NK-92 treated with Interleukin-12 subunit alpha and Interleukin-12 subunit beta, amount 100 ng/mL, for 24 hours (cell line): ENCODE data around the gene OSBPL5.

Experiments used
- DNase-seq: peaks from one replicate; lab custom pipeline; 2025; lab: John Stamatoyannopoulos, UW

OSBPL5 gene

DNA sequence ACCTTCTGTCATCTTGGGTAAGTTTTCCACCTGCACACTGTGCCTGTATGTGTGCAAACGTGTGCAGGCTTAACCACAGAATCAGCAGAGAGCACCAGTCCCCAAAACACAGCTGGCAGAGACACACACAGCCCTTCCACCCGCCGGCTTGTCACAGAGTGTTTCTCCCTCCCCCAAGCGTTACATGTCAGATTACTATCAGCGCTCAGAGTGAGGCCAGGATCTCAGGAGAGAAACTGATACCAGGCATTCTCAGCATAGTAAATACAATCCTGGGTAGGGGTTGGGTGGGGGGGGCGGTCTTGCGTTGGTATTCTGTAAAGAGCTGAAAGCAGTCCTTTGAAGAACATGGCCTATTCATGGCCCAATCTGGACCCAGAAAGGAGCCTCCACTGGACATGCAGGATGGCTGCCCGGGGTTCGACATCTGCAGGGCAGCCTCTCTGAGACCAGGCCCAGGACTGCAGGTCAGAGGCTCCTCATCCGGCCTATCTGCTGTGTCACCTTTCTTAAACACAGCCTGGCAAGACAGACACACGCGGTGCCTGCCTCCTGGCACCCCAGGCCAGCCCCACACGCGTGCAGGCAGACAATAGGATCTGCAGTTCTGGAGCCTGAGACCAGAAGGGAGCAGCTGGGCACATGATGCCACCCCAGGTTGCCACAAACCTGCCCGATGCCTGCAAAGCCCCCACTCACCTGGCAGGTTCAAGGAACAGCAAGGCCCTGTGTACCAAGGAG is 1.7 kb downstream of the OSBPL5 start:
- no peak for DNase-seq

DNA sequence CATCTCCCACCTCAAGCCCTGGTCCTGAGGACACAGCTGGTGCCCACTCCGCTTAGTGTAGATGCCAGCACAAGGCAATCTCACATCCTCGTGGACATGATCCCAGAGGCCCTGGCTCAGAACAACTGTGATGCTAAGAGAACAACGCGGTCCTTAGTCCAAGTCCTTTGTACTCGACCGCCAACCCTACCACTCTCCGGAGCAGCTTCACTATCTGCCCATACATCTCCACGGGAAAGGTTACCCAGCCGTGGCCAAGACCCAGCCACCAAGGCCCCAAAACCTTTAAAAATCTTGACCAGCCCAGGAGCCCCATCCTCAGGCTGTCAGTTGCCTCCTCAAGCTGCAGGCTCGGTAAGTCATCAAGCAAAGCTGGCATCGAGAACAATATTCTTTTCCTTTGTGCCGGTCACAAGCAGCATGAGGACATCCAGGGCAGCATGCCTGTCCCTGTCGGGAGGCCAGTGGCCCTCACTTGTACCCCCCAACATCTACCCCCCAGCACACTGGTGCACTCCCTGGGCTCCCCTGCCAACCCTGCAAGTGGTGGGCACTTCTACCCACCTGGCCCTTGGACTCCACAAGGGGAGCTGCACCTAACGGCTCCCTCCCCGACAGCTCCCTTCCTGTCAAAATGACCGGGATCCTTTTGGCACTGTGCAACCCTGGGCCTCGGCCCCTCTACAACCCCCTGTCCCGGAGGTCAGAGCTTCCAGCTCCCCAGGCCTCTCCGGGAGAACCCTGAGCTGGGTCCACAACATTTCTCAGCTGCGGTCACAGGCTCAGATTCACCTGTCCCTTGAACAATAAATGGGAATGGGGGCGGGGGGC is 2.5 kb downstream of the OSBPL5 start:
- DNase-seq: no peak

DNA sequence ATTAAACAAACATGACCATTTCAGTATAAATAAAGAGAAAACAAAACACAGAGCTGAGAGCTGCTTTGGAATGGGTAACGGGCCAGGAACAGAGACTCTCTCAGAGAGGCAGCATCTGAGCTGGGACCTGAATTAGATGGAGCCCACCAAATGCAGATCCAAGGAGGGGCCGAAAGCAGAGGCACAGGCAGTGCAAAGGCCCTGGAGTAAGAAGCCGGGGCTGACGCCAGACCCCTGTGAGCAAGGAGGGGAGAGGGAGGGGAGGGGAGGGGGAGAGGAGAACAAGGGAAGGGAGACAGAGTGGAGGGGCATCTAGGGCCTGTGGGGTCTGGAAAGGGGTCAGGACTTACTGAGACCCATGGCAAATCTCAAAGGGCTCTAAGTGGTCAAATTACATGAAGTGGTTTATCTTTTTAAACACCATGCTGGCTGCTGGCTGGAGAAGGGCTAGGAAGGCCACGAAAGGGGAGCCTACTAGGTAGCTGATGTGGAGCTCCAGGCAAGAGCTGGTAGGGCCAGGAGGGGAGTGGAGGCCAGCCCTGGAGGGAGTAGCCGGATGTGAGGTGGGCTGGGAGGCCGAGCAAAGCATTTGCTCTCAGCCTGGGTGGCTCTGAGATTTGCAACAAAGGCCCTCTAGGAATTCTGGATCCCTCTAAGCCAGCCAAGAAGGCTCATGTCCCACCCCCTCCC is 3.2 kb downstream of the OSBPL5 start:
- DNase-seq: no peak

DNA sequence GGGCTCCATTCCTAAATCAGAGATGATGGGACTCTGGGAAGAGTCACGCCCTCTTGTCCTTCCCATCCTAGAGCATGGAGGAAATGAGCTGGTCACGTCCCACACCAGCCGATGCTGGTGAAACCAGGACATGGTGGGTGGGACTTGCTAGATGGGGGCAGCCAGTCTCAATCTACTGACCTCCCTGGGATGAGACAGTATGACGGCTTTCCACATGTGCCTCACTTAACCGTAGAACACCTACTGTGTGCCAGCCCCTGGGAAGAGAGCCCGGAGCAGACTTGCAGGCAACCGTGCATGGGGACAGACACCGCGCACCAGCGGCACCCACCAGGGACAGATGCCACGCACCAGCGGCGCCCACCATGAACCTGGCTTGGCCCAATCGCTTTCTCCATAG is 3.8 kb downstream of the OSBPL5 start:
- DNase-seq: no peak

DNA sequence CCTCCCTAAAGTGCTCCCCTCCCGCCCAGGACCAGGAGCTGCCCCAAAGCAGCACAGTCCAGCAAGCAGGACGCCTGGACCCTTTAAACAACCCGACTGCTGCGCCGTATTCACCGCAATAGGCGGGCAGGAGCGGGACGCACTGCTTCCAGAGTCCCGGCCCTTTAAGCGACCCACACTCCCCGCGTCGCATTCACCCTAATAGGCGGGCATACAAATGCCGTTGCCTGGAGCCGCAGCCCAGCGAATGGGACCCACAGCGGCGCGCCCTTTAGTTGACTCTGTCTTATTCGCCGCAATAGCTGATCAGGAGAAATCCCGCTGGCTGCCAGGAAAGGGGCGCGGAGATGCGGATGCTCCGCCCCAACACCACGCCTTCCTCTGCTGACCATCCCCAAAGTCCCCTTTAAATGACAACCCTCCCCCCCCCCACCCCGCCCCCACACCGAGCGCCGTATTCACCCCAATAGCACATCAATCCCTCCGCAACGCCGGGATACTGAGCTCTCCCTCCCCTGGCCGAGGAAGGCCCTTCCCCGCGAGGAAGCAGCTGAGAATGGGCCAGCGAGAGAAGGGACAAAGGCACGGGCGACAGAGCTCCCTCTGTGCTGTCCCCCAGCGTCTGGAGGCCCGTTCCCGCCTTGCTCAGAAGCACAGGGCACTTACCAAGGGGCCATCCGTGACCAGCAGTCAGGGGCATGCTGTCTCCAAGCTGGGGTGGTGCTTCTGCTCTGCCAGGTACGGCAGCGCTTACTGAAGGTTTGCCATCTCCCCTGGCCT is 4.7 kb downstream of the OSBPL5 start:
- DNase-seq: no peak

DNA sequence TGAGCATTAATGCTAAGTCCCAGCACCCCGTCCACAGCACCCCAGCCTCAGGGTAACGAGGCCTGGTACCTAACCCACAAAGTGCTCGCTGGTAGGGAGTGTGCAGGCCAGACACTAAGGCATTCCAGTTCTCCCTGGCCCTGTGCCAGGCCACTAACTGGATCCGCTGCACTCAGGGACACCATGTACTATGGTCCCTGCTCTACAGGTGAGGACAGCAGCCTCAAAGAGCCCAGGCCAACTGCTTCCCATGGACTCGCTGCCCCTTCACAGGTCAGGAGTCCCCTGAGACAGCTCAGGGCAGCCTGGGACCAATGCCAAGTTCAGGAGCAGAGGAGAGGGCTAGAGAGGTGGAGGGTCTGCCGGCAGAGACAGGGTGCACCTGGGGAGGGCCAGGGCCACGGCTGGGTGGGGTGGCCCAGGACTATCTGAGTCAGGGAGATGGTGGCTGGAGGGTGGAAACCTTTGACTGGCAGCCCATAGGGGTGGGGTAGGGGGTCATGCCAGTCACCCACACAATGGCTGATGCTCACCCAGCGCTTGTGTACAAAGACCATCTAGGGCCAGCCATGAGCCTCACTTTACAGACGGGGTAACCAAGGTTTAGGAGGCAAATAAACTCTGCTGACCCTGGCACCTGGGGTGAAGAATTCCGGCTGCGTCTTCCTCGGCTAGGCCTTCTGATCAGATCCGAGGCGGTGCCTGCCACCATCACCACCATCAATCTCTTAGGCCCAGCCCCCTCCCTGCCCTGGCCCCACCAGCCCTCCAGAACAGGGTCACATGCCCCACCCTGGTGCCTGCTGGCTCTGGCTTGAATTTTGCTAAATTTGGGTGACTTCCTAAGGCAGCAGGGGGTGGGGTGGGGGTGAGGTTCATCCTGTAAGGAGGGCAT is 5.6 kb downstream of the OSBPL5 start:
- DNase-seq: no peak

DNA sequence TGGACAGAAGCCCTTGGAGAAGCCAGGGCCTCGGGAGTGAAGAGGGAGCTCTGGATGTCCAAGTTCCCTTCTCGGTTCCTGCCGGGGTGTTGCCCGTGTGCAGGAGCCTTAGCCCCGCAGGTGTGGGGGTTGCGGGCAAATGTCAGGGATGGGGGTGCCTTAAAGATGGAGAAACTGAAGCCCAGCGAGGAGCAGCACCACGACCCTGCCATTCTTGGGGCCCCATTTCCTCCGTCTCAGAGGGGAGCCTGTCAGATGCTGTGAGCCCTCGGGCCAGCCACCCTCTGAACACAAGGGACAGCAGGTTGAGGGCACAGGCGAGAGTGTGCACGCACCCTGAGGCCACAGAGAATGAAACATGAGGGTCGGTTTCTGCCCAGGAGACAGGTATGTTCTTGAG is 6.3 kb downstream of the OSBPL5 start:
- DNase-seq: no peak

DNA sequence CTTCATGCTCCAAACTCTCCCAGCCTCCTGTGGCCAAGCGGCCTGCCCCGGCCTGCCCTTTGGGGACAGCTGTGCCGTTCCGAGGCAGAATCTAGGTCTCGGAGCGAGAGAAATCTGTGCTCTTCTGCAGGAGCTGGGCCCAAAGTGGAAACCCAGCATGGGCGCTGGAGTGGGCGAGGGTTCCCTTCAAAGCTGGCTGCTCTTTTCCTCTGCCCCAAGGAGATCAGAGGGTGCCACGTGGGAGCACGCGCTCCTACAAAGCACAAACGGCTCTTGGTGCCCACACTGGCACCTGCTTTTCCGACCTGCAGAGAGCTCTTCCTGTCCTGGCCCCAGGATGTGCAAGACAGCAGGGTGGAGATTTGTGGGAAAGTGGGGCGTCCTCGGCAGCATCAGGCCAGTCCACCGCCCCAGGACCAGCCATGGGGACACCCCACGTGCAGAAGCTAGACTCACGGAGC is 6.9 kb downstream of the OSBPL5 start:
- no peak for DNase-seq

DNA sequence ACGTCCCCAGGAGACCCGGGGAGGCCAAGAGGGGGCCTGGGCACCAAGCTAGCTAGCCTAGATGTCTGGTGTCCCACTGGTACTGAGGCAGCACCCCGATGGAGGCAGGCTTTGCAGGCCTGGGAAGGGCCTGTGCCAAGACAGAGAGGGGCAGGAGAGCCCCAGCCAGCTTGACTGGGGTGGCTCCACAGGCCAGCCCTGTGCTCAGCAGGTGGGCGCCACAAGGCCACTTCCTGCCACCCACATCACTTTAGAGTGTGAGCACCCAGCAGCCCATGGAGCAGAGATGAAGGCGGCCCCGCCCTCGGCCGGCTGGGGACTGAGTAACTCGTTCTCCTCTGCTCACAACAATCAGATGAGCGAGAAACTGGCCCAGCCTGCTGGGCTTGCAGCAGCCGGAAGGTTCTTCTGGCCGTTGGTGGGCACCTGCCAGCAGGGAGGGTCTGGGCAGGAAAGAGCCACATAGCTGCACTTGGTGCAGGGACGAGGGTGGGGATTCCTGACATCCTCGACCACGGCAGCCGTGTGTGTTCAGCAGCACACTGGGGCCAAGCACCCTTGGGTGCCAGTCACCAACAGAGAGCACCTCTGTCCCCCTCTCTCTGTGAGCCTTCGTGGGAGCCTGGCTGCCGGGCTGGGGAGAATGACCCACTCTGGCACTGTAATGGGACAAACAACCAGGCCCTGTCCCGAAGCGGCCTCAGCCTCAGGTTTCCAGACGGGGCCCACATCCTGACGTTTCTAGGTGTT is 7.6 kb downstream of the OSBPL5 start:
- no peak for DNase-seq

DNA sequence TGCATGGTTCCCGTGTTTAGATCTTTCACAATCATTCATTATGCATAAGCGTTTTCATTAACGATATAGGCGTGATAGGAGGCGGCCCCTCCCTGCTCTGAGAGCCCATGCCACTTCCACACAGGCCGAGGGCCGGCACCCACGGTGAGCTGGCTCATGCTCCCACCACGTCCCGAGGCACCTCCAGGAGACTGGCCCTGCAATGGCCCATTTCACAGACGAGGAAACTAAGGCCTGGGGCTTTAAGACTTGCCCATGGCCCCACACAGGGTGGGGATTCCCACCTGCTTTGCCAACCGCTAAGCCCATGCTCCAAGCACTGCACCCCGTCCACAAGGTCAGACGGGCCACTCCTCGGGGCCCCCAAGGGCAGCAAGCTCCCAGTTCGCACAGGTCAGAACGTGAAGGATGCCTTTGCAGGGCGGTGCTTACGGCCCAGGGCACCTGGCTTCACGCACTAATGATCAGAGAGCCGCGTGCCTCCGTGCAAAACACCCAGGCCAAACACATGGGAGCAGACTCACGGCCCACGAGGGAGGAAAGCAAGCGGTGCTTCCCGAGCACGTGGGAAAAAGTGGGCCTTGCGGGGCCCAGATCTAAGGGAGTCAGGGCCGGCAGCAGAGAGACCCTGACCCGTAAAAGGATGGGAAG is 8.3 kb downstream of the OSBPL5 start:
- DNase-seq: no peak

DNA sequence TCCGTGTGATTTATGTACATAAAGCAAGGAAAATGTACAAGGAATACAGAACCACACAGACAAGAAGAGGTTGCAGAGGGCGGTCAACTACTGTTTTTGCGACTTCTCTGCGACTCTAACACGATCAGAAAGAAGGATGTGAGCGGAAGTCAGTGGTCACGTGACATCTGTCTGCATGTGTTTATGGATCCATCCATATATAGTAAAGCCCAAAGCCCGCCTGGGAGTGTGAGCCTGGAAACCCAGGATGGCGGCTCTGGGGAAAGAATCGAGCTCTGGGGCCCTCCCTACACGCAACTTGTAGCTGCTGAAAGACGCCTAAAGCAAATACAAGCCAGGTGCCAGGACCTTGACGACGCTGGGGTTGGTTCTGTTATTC is 8.8 kb downstream of the OSBPL5 start:
- no peak for DNase-seq

DNA sequence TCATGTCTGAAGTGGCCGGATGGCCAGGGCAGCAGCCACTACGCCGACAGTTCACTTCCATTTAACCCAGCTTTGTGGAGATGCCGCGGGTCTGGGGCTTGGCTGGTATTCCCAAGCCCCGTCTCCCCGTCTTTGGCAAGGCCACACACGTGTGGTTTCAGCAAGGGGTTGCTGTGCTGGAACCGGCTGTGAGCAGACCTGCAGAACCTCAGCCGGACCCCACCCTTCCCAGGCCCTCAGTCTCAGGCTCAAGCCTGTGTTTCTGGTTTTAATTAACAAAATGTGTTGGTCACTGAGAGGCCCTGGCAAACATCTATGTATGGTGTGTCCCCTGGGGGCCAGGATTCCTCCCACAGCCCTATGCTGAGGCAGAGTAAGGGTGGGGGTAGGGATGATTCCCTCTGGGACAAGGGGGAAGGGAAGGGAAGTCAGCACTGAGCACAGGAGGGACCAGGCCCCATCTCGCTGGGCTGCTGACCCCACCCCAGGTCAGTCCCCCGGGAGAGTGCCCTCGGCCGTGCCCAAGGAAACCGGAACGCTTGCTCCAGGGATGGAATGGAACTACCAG is 9.3 kb downstream of the OSBPL5 start:
- no peak for DNase-seq

DNA sequence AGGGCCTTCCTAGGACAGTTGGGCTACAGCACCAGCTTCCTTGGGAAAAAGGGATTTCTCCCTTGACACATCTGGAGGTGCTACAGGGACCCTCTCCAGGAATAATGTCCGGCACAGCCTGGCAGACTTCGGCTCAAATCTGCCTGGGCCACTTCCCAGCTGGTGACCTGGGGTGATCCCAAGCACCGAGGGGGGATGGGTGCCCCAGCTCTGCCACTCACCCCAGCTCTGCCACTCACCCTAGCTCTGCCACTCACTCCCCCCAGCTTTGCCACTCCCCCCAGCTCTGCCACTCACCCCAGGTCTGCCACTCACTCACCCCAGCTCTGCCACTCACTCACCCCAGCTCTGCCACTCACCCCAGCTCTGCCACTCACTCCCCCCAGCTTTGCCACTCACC is 9.9 kb downstream of the OSBPL5 start:
- no peak for DNase-seq

DNA sequence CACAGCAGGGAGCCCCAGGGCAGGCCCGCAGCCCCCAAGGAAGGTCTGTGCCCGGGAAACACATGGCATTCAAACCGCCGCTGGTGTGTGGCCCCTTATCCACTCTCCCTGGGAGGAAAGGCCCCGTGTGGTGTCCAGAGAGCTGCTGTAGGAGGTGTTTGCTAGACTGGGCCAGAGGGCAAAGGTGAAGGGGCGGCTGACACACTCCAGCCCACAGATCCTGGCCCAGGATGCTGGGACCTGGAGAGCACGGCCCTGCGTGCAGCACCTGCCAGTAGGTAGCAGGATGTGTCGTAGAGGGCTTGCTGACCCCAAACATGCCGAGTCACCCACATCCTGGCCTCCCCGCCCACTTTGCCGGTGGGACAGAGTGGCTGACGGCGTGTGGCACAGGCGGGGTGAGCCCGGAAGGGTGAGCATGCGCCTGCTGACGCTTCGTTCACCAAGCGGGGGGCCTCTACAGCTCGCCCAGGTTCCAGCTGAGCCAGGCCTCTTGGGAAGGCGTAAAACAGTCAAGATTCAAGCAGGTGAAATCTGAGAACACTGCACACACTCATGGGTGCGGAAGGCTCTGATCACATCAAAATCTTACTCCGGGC is 11.0 kb downstream of the OSBPL5 start:
- no peak for DNase-seq

DNA sequence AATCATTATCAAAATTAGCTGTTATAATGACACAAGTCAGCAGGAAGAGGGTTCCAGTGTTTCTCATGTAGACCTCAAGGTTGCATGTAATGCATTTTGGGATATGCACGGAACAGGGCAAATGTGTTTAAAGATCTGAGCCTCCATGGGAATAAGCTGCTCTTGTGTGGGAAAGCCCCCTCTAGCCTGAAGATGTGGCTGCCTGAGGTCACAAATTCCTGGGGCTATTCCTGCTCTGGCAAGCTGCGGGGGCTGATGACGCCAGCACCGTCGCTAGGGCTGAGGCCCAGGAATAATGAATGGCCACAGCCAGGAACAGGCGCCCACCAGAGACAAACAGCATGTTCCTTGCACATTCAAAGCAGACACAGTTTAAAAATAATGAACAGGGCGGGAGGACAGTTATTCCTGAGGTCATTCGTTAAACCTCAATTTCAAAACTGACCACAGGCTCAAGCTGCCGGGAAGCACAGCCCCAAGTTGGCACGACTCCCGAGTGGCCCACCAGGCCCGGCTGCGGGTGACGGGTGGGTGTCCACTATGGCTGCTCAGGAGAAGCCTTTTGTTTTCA is 11.7 kb downstream of the OSBPL5 start:
- DNase-seq: no peak

DNA sequence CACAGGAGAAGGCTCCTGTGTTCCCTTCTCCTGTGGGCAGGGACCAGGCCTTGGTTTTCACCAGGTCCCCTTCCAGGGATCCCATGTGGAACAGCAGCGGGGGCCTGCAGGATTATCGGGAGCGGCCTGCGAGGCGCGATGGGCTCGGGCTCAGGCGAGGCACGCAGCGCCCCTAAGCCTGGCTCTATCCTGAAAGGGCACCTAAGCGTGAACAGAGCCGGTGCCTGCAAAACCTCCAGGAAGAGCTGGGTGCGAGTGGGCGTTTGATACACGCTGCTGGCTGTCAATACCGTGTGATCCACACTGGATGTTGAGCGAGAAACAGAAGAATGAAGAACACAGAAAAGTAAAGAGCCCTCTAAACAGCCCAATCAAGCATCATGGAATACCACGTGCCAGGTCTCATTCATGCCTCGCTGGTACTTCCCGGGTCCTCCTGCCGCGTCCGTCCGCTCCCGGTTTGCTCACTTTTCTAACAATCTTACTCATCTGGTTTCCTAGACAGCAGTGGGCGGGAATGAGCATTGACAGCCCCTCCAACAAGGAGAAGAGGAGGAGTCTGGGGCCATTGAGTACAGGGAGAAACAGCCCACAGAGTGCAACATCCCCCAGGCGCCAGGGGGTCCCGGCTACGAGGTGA is 12.5 kb downstream of the OSBPL5 start:
- no peak for DNase-seq

DNA sequence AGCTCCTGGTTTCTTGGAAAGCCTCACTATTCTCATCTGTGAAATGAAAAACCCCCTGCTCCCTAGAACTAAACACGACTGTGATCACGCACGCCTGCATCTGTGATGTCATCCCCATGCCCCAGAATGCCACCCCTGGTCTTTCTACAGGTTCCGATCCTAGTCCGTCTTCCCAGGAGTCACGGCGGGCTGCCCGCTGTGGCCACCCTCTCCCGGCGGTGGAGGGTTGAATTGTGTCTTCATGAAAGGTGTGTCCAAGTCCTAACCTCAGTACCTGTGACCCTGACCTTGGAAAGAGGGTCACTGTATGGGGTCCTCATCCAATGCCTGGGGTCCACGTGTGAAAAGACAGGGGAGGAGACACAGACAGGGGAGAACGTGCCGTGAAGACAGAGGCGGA is 14.4 kb downstream of the OSBPL5 start:
- no peak for DNase-seq

DNA sequence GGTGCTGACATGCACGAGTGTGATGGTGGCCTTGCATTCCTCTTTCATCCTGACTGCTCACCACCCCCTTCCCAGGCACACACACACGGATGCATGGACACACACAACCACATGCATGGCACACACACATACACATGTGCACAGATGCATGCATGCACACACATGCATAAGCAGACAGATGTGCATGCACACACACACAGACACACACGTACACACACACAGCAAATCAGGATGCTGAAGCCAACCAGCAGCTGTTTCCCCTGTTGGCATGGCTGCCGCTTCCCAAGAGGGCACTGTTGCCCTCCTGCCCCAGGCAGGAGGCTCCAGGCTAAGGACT is 15.3 kb downstream of the OSBPL5 start:
- DNase-seq: no peak
